Measurements from ENCODE around the gene LRMDA. TPM values are rescaled to one million over a fixed set of nuclear protein-coding genes. Genes with fewer than 3 reads are reported as not detected.

The LRMDA gene
- total and polyA plus RNA-seq, 2 donors (not counting 3 experiments of a cell fraction or from before 2014, with no cell fraction given) = 9.7 to 18.0 TPM

DNA sequence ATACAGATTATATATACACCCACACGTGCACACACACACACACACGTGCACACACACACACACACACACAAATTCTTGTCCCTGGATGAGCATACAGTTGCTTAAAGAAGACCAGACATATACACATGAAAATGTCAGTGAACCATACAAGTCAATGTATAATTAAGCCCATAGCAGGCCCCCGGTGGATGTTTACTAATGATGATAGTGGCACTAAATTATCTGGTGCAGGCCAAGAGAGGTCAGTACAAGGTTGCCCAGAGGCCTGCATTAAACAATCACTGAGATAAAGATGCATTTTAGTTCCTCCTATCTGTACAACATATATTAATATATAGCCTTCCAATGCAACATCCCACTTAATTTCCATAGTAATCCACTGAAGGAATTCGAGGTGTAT is 860.5 kb downstream of the LRMDA start:
- intact Hi-C loops (cut with micrococcal nuclease) (no loop called here), dilution Hi-C loops (cut with MboI; ENCODE audit: extremely low pct_ligation_motif_present, low sequenced_read_pairs) (no loop called here)
- no peak for DNase-seq (ENCODE audit: low read depth, low spot score)
- ChIA-PET CTCF (no interaction called here), POLR2A (no interaction called here)
- TF ChIP-seq GATA2 (IDR thresholded peaks at IDR 0.05; ENCODE audit: insufficient read depth, insufficient read length, low read depth, low read length) = no peak
- TF ChIP-seq JUN (IDR thresholded peaks at IDR 0.05; ENCODE audit: borderline replicate concordance, insufficient read depth, insufficient read length, low read depth) = no peak
- no peak for TF ChIP-seq POLR2AphosphoS5 (IDR thresholded peaks at IDR 0.05; ENCODE audit: insufficient read depth, low read depth, low read length)
- TF ChIP-seq POLR2A (IDR thresholded peaks at IDR 0.05; ENCODE audit: low read depth, low read length) = no peak
- TF ChIP-seq, protein P1, sequence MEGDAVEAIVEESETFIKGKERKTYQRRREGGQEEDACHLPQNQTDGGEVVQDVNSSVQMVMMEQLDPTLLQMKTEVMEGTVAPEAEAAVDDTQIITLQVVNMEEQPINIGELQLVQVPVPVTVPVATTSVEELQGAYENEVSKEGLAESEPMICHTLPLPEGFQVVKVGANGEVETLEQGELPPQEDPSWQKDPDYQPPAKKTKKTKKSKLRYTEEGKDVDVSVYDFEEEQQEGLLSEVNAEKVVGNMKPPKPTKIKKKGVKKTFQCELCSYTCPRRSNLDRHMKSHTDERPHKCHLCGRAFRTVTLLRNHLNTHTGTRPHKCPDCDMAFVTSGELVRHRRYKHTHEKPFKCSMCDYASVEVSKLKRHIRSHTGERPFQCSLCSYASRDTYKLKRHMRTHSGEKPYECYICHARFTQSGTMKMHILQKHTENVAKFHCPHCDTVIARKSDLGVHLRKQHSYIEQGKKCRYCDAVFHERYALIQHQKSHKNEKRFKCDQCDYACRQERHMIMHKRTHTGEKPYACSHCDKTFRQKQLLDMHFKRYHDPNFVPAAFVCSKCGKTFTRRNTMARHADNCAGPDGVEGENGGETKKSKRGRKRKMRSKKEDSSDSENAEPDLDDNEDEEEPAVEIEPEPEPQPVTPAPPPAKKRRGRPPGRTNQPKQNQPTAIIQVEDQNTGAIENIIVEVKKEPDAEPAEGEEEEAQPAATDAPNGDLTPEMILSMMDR (IDR thresholded peaks at IDR 0.05; ENCODE audit: extremely low read depth in 1 of 2, insufficient read depth in 1 of 2, low read depth in 1 of 2, low read length in 2 of 2) = no peak
- no peak for TF ChIP-seq MYC (IDR thresholded peaks at IDR 0.05; ENCODE audit: low read depth, low read length)
- TF ChIP-seq EZH2 (IDR thresholded peaks at IDR 0.05; ENCODE audit: borderline replicate concordance, low read depth, low read length, severe bottlenecking) = no peak
- TF ChIP-seq, protein P2, sequence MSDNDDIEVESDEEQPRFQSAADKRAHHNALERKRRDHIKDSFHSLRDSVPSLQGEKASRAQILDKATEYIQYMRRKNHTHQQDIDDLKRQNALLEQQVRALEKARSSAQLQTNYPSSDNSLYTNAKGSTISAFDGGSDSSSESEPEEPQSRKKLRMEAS (IDR thresholded peaks at IDR 0.05; ENCODE audit: insufficient read depth, insufficient read length) = no peak
- no peaks in the 10 kb centered on the region for H3K4me1 ChIP-seq (ENCODE audit: control insufficient read depth, extremely low read depth, insufficient read depth, low read length)
- H3K4me2 ChIP-seq (ENCODE audit: insufficient read depth, low read length) = no peak overlapping the region
- FAIRE-seq = no peak
- H3K27ac ChIP-seq (ENCODE audit: insufficient read depth, low read depth, low read length) = no peak overlapping the region
- BruUV-seq (replicated peaks) = no TSS peak
- H3K36me3 ChIP-seq (ENCODE audit: control insufficient read depth in 2 of 2, extremely low read depth in 1 of 2, insufficient read depth in 2 of 2, low read length in 2 of 2) = no peaks in the 10 kb centered on the region
- H2AFZ ChIP-seq (ENCODE audit: low read depth, low read length) = no peak overlapping the region
- H3K9ac ChIP-seq (replicated peaks; ENCODE audit: extremely low read depth, insufficient read depth, low read length) = no peak overlapping the region
- no peaks in the 10 kb centered on the region for H3K9me3 ChIP-seq (replicated peaks; ENCODE audit: control insufficient read depth, insufficient read depth, low read length)
- H3K9me1 ChIP-seq (replicated peaks; ENCODE audit: control insufficient read depth, extremely low read depth, insufficient read depth, low read length) = no peaks in the 10 kb centered on the region
- H3K4me3 ChIP-seq (replicated peaks in 1 of 3; ENCODE audit: insufficient read depth in 1 of 3, low read depth in 1 of 3, low read length in 3 of 3) = no peak overlapping the region
- no peaks in the 10 kb centered on the region for H3K27me3 ChIP-seq (ENCODE audit: control insufficient read depth in 2 of 2, insufficient read depth in 2 of 2, low read length in 2 of 2)
- H3K79me2 ChIP-seq (ENCODE audit: control insufficient read depth, insufficient read depth, low read length) = no peaks in the 10 kb centered on the region
- no peaks in the 10 kb centered on the region for H4K20me1 ChIP-seq (replicated peaks; ENCODE audit: control insufficient read depth, extremely low read depth, insufficient read depth, low read length)
